ENCODE measurements around the gene GRIN2C. TPM values are rescaled to one million over a fixed set of nuclear protein-coding genes. Genes with fewer than 3 reads are reported as not detected.

The GRIN2C gene
- total and polyA plus RNA-seq, 2 of the 4 experiments (the other 2 are of a cell fraction): 0.22 TPM; not detected in 1

DNA sequence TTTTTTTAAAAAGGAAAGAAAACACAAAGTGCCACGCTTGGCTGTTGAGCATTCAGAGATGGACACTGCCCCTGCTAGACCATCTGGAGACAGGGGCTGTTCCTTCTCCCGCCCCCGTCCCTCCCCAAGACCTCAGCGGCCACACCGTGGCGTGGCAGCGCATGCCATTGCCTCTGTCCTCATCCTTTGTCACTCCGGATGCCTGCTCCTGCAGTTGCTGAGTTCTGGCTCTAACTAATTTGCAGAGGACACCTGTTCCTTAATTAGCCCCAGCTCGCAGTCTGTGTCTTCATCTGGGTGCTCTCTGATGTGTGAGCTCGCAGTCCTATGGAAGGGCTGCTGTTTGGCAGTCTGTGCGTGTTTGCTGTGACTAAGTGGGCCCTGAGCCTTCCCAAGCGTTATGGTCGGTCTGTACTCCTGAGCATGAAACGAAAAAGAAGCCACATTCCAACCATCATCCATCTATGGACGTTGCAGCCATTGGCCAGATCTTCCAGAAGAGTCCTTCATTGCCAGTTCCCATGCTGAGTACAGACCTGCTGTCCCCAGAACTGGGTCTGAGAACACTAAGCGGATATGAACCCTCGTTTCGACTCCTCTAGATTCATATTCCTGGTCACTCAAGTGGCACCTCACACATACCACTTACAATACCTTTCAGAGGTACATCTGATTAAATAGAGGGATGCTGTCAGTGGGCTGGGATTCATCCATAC lies 42.6 kb downstream of the GRIN2C start:
- Histone ChIP-seq H3K9me3 (ENCODE audit: control insufficient read depth, insufficient read depth, low read length) (no peaks in the 10 kb centered on the region), H3K23ac (ENCODE audit: low read depth, low read length) (no peak overlapping the region), H2AK9ac (replicated peaks; ENCODE audit: low read depth, low read length, poor library complexity) (no peak overlapping the region), H4K8ac (ENCODE audit: low read depth in 2 of 2, low read length in 2 of 2) (no peak overlapping the region), H4K20me1 (ENCODE audit: insufficient read depth, low read length) (no peaks in the 10 kb centered on the region), H2BK15ac (ENCODE audit: low read depth, low read length) (no peak overlapping the region), H3K14ac (replicated peaks; ENCODE audit: low read depth, low read length) (no peak overlapping the region), H3K36me3 (ENCODE audit: control insufficient read depth, insufficient read depth, low read length) (peaks cover 13% of the 10 kb centered on the region), H4K91ac (ENCODE audit: insufficient read depth, low read depth, low read length) (no peak overlapping the region), H3K4me2 (ENCODE audit: low read depth, low read length) (no peak overlapping the region), H3K79me1 (ENCODE audit: low read depth in 1 of 2, low read length in 2 of 2) (no peaks in the 10 kb centered on the region), H3K27ac (ENCODE audit: insufficient read depth, low read length) (no peak overlapping the region), H2BK20ac (ENCODE audit: low read depth, low read length) (no peak overlapping the region), H2BK5ac (ENCODE audit: low read depth, low read length, poor library complexity, severe bottlenecking) (no peak overlapping the region), H3K4me1 (ENCODE audit: control insufficient read depth, insufficient read depth, low read length) (no peaks in the 10 kb centered on the region), H3K9me1 (ENCODE audit: insufficient read depth, low read length) (0 out of 2 replicates have a peak, but pooled peaks cover 3% of the 10 kb centered on the region), H3K18ac (ENCODE audit: low read depth, low read length) (no peak overlapping the region), H3K9ac (ENCODE audit: low read depth, low read length) (no peak overlapping the region), H2BK120ac (ENCODE audit: low read depth, low read length) (no peak overlapping the region), H3K27me3 (ENCODE audit: control insufficient read depth, insufficient read depth, low read length) (no peaks in the 10 kb centered on the region), H3K4ac (ENCODE audit: low read depth, low read length) (no peak overlapping the region), H2AK5ac (ENCODE audit: low read depth, low read length) (no peak overlapping the region), H2AFZ (replicated peaks; ENCODE audit: low read length, poor library complexity) (no peak overlapping the region), H3K4me3 (ENCODE audit: insufficient read depth, low read depth, low read length) (no peak overlapping the region), H4K5ac (ENCODE audit: low read depth, low read length) (no peak overlapping the region), H3K56ac (ENCODE audit: extremely low read depth, insufficient read depth, low read length) (no peak overlapping the region)
- intact Hi-C loops (cut with micrococcal nuclease) (no loop called here), in situ Hi-C loops (cut with MboI; ENCODE audit: low sequenced_read_pairs) (no loop called here), dilution Hi-C loops (cut with HindIII; ENCODE audit: low sequenced_read_pairs, unreplicated experiment) (no loop called here)
- WGBS, 2 experiments (ENCODE audit: extremely low coverage in 2 of 2, insufficient read length in 1 of 2): 94% methylated on average over 9 of the region's 18 CpGs; no CpG with 5 or more reads in 1 of the 2 experiments
- DNase-seq (no peak), ATAC-seq (ENCODE audit: low read depth) (no peak)
- POLR2A ChIA-PET (ENCODE audit: unreplicated experiment): no interaction called here
- CTCF ChIA-PET: no interaction called here
- TF ChIP-seq SMC3 (IDR thresholded peaks at IDR 0.05; ENCODE audit: low read depth, low read length) (no peak), MXI1 (IDR thresholded peaks at IDR 0.05; ENCODE audit: borderline replicate concordance, low read depth, low read length) (no peak), MAZ (IDR thresholded peaks at IDR 0.05; ENCODE audit: borderline replicate concordance, low read depth, low read length) (no peak), BHLHE40 (IDR thresholded peaks at IDR 0.05; ENCODE audit: low read depth, low read length) (no peak)
- no TSS peak for BruUV-seq (replicated peaks)

Measured in IMR-90 (cell line).